A673 (cell line): ENCODE measurements around the gene HSPG2. TPM values are rescaled to one million over a fixed set of nuclear protein-coding genes. Genes with fewer than 3 reads are reported as not detected.

Experiments used
- BruUV-seq: library from RNA; stranded (reverse); fragments of 400-500 nt; replicated peaks from 2 replicates; lab custom pipeline; 2021; lab: Mats Ljungman, UMichigan
- CTCF ChIA-PET: fragments of 300-600 bp; sonication (Branson Sonifier 250); formaldehyde crosslinking; loops from one replicate; lab custom pipeline; 2022; ENCODE audit warnings: antibody characterized with exemption; lab: Charles Lee
- POLR2A ChIA-PET: fragments of 300-600 bp; sonication (Branson Sonifier 250); formaldehyde crosslinking; loops from one replicate; lab custom pipeline; 2022; ENCODE audit warnings: antibody characterized with exemption; ENCODE audit not compliant: low non-redundant PET; lab: Charles Lee
- DNase-seq: peaks from one replicate; pipeline ENCODE4 v3.0.0-alpha.2; 2015; ENCODE audit warnings: low spot score
- H3K27ac ChIP-seq: fragments of 200-600 bp; sonication (generic); 2 replicates; pipeline ENCODE4 v1.5.1; 2016; ENCODE audit warnings: mixed run types, low read depth, mild to moderate bottlenecking, mixed read lengths, antibody characterized with exemption, low read length; ENCODE audit not compliant: poor library complexity, severe bottlenecking
- H3K27me3 ChIP-seq: fragments of 200-600 bp; sonication (generic); replicated peaks from 2 replicates; pipeline ENCODE4 v1.6.1; 2017; ENCODE audit warnings: mixed run types, low read depth, mild to moderate bottlenecking, mixed read lengths, antibody characterized with exemption, low read length; ENCODE audit not compliant: insufficient read depth, poor library complexity
- H3K36me3 ChIP-seq: fragments of 200-600 bp; sonication (generic); 2 replicates; pipeline ENCODE4 v1.6.1; 2016; ENCODE audit warnings: mixed run types, mild to moderate bottlenecking, mixed read lengths, antibody characterized with exemption, low read length; ENCODE audit not compliant: insufficient read depth, poor library complexity, severe bottlenecking
- H3K4me1 ChIP-seq: fragments of 200-600 bp; sonication (generic); 2 replicates; pipeline ENCODE4 v1.6.1; 2017; ENCODE audit warnings: mixed run types, mild to moderate bottlenecking, mixed read lengths, antibody characterized with exemption, low read length; ENCODE audit not compliant: insufficient read depth, poor library complexity, severe bottlenecking
- H3K4me3 ChIP-seq: fragments of 200-600 bp; sonication (generic); 2 replicates; pipeline ENCODE4 v1.5.1; 2016; ENCODE audit warnings: low read depth, mixed run types, mild to moderate bottlenecking, mixed read lengths, low read length; ENCODE audit not compliant: poor library complexity, severe bottlenecking
- H3K9me3 ChIP-seq: fragments of 200-600 bp; sonication (generic); 2 replicates; pipeline ENCODE4 v1.6.1; 2016; ENCODE audit warnings: mixed run types, low read depth, mild to moderate bottlenecking, mixed read lengths, antibody characterized with exemption, low read length; ENCODE audit not compliant: poor library complexity, severe bottlenecking
- EZH2 ChIP-seq: fragments of 200-600 bp; sonication (generic); IDR thresholded peaks from 2 replicates; pipeline ENCODE4 v1.6.1; 2017; ENCODE audit warnings: borderline replicate concordance, low read depth, mild to moderate bottlenecking, mixed read lengths, antibody characterized with exemption, low read length; ENCODE audit not compliant: poor library complexity, severe bottlenecking
- intact Hi-C: fragments of 100-400 bp; cut with micrococcal nuclease; formaldehyde crosslinking; loops from one replicate; pipeline ENCODE4 v1.10.0; 2022; ENCODE audit not compliant: unreplicated experiment
- total RNA-seq: library from RNA; stranded (reverse); gene quantifications from 2 replicates; pipeline ENCODE4 v1.2.3, GENCODE V29; 2021
- TF ChIP-seq, protein P1 (sequence below): fragments of 300-800, 200-600 bp; sonication (generic); conservative IDR thresholded peaks from 2 replicates; pipeline ENCODE4 v1.5.1; 2017; ENCODE audit warnings: low read depth, mild to moderate bottlenecking, antibody characterized with exemption, low read length, moderate library complexity, mixed read lengths

Gene HSPG2
- total RNA-seq, 1 experiment from 2014 or later: 10.4 TPM

DNA sequence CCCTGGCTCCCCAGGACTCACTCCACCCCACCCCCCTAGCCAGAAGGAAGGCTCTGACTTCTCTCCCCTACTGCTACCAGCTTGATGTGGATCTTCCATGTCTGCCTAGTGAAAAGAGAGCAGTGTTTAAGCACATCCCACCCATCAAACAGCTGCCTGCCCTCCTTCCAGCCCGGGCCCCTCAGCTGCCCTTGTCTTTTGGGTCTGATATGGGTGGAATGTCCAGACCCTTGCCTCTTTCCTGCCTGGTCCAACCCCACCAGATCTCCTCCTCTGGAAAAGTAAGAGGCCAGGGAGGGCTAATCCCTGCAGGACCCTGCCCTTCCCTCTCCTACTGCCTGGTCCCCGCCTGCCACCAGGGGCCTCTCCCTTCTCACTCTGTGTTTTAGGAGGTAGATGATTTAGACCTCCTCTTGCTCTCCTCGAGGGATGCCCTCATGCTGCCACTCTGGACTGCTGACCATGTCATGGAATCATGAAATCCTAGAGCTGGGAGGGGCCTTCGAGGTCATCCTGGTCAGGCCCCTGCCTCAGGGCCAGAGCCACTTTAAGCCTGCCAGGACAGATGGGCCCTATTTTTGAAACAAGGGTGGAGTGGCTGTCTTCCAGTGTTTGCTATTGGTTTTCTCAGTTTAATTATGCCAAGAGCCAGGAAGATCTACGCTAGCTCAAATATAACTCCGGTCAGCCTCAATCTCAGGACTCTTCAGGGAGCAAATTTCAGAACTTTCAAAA is 15.8 kb upstream of the HSPG2 start:
- Histone ChIP-seq H3K27me3 (no peaks in the 10 kb centered on the region), H3K4me1 (no peaks in the 10 kb centered on the region), H3K4me3 (no peak overlapping the region), H3K9me3 (no peaks in the 10 kb centered on the region), H3K27ac (no peak overlapping the region), H3K36me3 (no peaks in the 10 kb centered on the region)
- ChIA-PET CTCF (no interaction called here), POLR2A (no interaction called here)
- intact Hi-C loops: no loop called here
- no TSS peak for BruUV-seq
- TF ChIP-seq, protein P1, sequence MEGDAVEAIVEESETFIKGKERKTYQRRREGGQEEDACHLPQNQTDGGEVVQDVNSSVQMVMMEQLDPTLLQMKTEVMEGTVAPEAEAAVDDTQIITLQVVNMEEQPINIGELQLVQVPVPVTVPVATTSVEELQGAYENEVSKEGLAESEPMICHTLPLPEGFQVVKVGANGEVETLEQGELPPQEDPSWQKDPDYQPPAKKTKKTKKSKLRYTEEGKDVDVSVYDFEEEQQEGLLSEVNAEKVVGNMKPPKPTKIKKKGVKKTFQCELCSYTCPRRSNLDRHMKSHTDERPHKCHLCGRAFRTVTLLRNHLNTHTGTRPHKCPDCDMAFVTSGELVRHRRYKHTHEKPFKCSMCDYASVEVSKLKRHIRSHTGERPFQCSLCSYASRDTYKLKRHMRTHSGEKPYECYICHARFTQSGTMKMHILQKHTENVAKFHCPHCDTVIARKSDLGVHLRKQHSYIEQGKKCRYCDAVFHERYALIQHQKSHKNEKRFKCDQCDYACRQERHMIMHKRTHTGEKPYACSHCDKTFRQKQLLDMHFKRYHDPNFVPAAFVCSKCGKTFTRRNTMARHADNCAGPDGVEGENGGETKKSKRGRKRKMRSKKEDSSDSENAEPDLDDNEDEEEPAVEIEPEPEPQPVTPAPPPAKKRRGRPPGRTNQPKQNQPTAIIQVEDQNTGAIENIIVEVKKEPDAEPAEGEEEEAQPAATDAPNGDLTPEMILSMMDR: no peak
- no peak for TF ChIP-seq EZH2
- DNase-seq: no peak

DNA sequence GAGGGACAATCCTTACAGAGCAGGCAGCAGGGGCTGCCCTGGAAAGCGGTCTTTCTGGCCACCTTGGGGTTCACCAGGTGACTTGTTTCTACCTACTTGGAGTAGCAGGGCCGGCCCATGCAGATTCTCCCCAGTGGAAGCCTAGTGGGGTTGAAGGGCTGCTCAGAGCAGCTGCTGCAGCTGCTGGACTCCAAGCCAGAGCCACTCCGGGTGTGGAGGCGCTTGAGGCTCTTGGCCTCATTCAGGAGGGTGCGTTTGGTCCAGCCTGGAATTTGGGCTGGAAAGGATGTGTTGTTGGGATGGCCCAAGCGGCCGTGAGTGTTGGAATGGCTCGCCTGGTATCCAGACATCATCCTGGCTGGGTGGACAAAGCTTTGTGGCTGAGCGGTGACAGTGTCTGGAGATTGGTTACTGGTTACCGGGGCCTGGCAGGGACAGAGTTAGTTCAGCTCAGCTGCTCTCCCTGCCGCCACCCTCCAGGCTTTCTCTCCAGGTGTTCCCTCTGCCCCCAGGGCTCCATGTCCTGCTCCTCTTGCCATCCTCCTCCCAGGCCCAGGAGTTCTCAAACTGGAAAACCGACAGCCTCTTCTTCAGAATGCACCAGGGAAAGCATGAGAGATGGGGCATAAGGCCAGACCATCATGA is 14.2 kb upstream of the HSPG2 start:
- intact Hi-C loops: no loop called here
- POLR2A ChIA-PET: no interaction called here
- BruUV-seq: no TSS peak

DNA sequence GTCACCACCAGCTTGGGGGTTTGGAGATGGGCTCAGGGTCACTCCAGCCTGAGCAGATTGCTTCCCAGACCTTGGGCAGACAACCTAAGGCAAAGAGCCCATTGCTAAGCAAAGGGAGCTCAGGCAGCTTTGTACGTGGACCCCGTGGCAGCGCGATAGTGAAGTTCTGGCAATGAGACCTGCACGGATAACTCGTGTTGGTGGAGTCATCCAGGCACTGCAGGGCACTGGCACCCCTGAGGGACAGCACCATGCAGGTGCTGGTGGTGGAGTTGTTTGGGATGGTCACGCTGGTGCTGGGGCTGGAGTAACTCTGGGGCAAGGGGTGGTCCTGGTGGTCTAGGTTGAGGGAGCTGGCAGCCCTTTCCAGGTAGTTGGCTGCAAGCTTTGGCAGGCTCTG is 13.6 kb upstream of the HSPG2 start:
- ChIA-PET POLR2A (no interaction called here), CTCF (no interaction called here)
- TF ChIP-seq EZH2: no peak
- TF ChIP-seq, protein P1: no peak
- no peak overlapping the region for H3K4me3 ChIP-seq
- no peaks in the 10 kb centered on the region for H3K36me3 ChIP-seq
- intact Hi-C loops: no loop called here
- H3K27ac ChIP-seq: no peak overlapping the region
- no TSS peak for BruUV-seq
- DNase-seq: no peak
- no peaks in the 10 kb centered on the region for H3K27me3 ChIP-seq
- no peaks in the 10 kb centered on the region for H3K4me1 ChIP-seq
- H3K9me3 ChIP-seq: no peaks in the 10 kb centered on the region

More for the DNA sequence above, 14.2 kb upstream of the HSPG2 start:
- H3K4me3 ChIP-seq: no peak overlapping the region
- no peak overlapping the region for H3K27ac ChIP-seq
- TF ChIP-seq, protein P1: no peak
- TF ChIP-seq EZH2: no peak
- no peaks in the 10 kb centered on the region for H3K36me3 ChIP-seq
- no peak for DNase-seq
- no peaks in the 10 kb centered on the region for H3K4me1 ChIP-seq
- CTCF ChIA-PET: no interaction called here
- no peaks in the 10 kb centered on the region for H3K27me3 ChIP-seq
- H3K9me3 ChIP-seq: no peaks in the 10 kb centered on the region
